ENCODE measurements around the gene HSD17B3.

DNA sequence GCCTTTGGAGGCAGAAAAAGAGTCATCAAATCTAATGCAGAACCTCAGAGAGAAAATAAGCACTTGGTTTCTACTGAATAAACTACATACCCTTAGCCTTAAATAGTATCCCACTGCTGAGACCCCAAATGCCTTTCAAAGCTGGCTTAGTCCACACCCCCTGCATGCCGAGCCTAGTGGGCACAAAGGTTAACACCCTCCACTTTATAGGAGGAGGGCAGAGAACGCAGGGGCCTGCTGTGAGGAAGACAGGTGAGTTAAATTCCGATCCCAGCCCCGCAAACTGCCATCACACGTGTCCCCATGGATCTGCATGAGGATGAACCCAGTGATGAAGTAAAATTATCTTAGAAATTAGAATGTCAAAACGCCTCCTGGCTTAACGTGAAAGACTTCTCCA is 19.5 kb upstream of the HSD17B3 start:
- TF ChIP-seq CTCF (optimal IDR thresholded peaks at IDR 0.05 in 1 of 3, IDR thresholded peaks at IDR 0.05 in 1 of 3, conservative IDR thresholded peaks at IDR 0.05 in 1 of 3; ENCODE audit: extremely low read depth in 1 of 3, insufficient read depth in 2 of 3, low read length in 3 of 3) (no peak), EZH2 (IDR thresholded peaks at IDR 0.05; ENCODE audit: low read length) (no peak)
